ENCODE data around the gene PCSK5. TPM values are rescaled to one million over a fixed set of nuclear protein-coding genes. Genes with fewer than 3 reads are reported as not detected.
A peak's percentile ranks its signal among the peaks of the same experiment; 100 is the strongest.

The PCSK5 gene
- total and polyA plus RNA-seq, 2 of the 8 experiments (the other 6 are each of a cell fraction or from before 2014, with no cell fraction given), result 5.5 to 10.7 TPM

DNA sequence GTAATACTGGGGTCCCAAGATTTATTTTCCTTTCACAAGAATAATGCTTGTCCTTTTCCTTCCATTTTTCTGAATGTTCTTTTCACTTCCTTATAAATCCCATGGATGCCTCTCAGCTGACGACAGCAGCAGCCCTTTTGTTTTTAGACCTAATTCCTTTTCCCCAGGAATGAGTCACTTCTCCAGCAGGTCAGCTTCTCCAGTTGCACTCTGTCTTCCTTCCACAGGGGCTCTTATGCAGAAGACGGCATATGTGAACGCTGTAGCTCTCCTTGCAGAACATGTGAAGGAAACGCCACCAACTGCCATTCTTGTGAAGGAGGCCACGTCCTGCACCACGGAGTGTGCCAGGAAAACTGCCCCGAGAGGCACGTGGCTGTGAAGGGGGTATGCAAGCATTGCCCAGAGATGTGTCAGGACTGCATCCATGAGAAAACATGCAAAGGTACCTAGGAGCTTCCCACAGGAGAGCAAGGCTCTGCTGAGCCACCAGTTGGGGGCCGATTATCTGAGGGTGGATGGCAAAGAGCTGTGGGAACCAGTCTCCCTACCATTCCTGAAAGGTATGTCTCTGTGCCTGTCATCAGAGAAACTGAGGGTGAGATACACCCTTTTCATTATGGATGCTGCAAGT lies 430.8 kb downstream of the PCSK5 start:
- Histone ChIP-seq H4K8ac (ENCODE audit: extremely low read depth, insufficient read depth, low read length) (no peak overlapping the region), H3K4me3 (ENCODE audit: extremely low read depth in 1 of 4, insufficient read depth in 2 of 4, low read depth in 3 of 4, low read length in 4 of 4) (no peak overlapping the region), H3K79me2 (ENCODE audit: control insufficient read depth in 1 of 2, insufficient read depth in 2 of 2, low read length in 2 of 2) (no peaks in the 10 kb centered on the region), H3K23ac (ENCODE audit: insufficient read length) (no peak overlapping the region), H3K27ac (ENCODE audit: low read depth, low read length) (no peak overlapping the region), H3K56ac (replicated peaks; ENCODE audit: insufficient read length, low read depth, low read length) (no peak overlapping the region), H3K4me1 (replicated peaks in 1 of 4; ENCODE audit: control insufficient read depth in 3 of 4, insufficient read depth in 4 of 4, low read length in 3 of 4) (0 out of 7 replicates have a peak, but pooled peaks cover 0 to 2% (median 0%) of the 10 kb centered on the region in 4 experiments), H3K18ac (ENCODE audit: extremely low read depth, low read length) (no peak overlapping the region), H2AFZ (ENCODE audit: low read length) (no peak overlapping the region), H3K27me3 (replicated peaks in 1 of 4; ENCODE audit: control insufficient read depth in 3 of 4, extremely low read depth in 1 of 4, insufficient read depth in 3 of 4, low read length in 3 of 4) (no peaks in the 10 kb centered on the region), H3K9ac (replicated peaks in 1 of 4; ENCODE audit: extremely low read depth in 1 of 4, low read depth in 3 of 4, low read length in 3 of 4) (no peak overlapping the region), H3K14ac (ENCODE audit: insufficient read length) (no peak overlapping the region), H3K4me2 (ENCODE audit: insufficient read depth in 1 of 2, low read depth in 2 of 2, low read length in 2 of 2) (no peak overlapping the region), H3K79me1 (ENCODE audit: low read depth, low read length) (no peaks in the 10 kb centered on the region), H3K9me3 (ENCODE audit: insufficient read depth in 2 of 2, low read depth in 1 of 2, low read length in 1 of 2) (no peaks in the 10 kb centered on the region), H2BK20ac (ENCODE audit: low read length) (no peak overlapping the region), H2BK120ac (replicated peaks; ENCODE audit: low read depth, low read length) (no peak overlapping the region), H4K20me1 (replicated peaks in 1 of 2; ENCODE audit: control insufficient read depth in 1 of 2, insufficient read depth in 2 of 2, low read length in 2 of 2) (no peaks in the 10 kb centered on the region), H2BK5ac (ENCODE audit: low read depth, low read length) (no peak overlapping the region), H2AK5ac (ENCODE audit: low read depth, low read length) (no peak overlapping the region), H2BK12ac (ENCODE audit: low read depth, low read length) (no peak overlapping the region), H2BK15ac (ENCODE audit: low read length) (no peak overlapping the region), H3K4ac (replicated peaks; ENCODE audit: insufficient read length, low read depth, low read length) (no peak overlapping the region), H4K5ac (ENCODE audit: insufficient read length, low read depth, low read length) (no peak overlapping the region), H3K23me2 (ENCODE audit: low read depth, low read length) (no peaks in the 10 kb centered on the region), H3K36me3 (ENCODE audit: control insufficient read depth in 2 of 4, insufficient read depth in 4 of 4, low read length in 3 of 4) (no peaks in the 10 kb centered on the region), H4K91ac (replicated peaks; ENCODE audit: insufficient read length, low read length) (no peak overlapping the region)
- TF ChIP-seq RBBP5 (IDR thresholded peaks at IDR 0.05; ENCODE audit: borderline replicate concordance, low read depth, low read length), result no peak
- FAIRE-seq (no peak), DNase-seq (ENCODE audit: low read depth in 1 of 2, low spot score in 2 of 2) (peak in 1 of 2 experiments; percentile 13)
- ChIA-PET POLR2A (ENCODE audit: partially characterized antibody) (no interaction called here), CTCF (ENCODE audit: partially characterized antibody) (interaction anchor here (0.6 to 1.4 kb wide), 5 partner anchors 14 to 126 kb away, joined by 3 to 4 read pairs (median 3); no protein-coding TSS in a partner anchor)
- 88% methylated on average over 9 of the region's 9 CpGs; no CpG with 5 or more reads in 1 of the 2 experiments for WGBS, 2 experiments (ENCODE audit: extremely low coverage in 1 of 2, insufficient coverage in 1 of 2, insufficient read length in 1 of 2, insufficient replicate concordance in 2 of 2, low coverage in 1 of 2, low lambda C conversion rate in 2 of 2, missing lambda C conversion rate in 1 of 2)
